Measurements from ENCODE around the gene PHF21A. TPM values are rescaled to one million over a fixed set of nuclear protein-coding genes. Genes with fewer than 3 reads are reported as not detected.

Gene PHF21A
- total RNA-seq, 2 experiments from 2014 or later: 36.2 to 40.4 TPM

- no peak overlapping the region for H3K27ac Mint-ChIP-seq
- no peak for TF ChIP-seq CTCF (IDR thresholded peaks at IDR 0.05)
- CTCF ChIA-PET: no interaction called here
Measured at GRCh38 chr11:45928535-45929215, 192.6 kb downstream of the PHF21A start.

DNA sequence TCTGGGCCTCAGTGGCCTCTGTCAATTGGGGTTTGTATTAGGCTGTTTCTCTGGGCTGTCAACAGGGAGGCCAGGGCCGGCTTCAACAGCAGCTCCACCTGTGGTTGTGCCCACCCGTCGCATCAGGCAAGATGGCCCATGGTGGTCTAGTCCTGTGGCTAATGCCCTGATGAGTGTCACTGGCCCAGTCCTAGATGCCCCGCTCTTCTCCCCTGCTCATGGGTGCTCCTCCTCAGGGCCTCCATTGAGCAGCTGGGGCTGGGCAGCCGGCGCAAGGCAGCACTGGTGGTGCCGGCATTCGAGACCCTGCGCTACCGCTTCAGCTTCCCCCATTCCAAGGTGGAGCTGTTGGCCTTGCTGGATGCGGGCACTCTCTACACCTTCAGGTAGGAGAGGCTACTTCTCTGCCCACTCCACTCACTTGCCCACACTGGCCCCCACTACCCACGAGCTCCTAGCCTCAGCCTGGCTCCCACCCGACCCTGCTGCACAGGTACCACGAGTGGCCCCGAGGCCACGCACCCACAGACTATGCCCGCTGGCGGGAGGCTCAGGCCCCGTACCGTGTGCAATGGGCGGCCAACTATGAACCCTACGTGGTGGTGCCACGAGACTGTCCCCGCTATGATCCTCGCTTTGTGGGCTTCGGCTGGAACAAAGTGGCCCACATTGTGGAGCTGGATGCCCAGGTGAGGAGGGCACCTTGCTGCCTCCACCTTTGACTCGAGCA, 193.4 kb downstream of the PHF21A start:
- no peak overlapping the region for H3K27ac Mint-ChIP-seq
- H3K27me3 Mint-ChIP-seq: peaks cover 3% of the 10 kb centered on the region
- no peak for DNase-seq
- H3K9me3 Mint-ChIP-seq: no peaks in the 10 kb centered on the region
- ChIA-PET POLR2A (interaction anchor here (1.1 kb wide), 1 partner anchor 10 kb away, joined by 3 read pairs; the partner anchor contains the start of gene PEX16), CTCF (interaction anchor here (1.0 kb wide), 1 partner anchor 79 kb away, joined by 3 read pairs; no protein-coding TSS in a partner anchor)
- no peak overlapping the region for H3K4me3 Mint-ChIP-seq
- no peak for TF ChIP-seq CTCF (IDR thresholded peaks at IDR 0.05)
- intact Hi-C loops (cut with micrococcal nuclease): no loop called here
- ATAC-seq: no peak
- H3K4me1 Mint-ChIP-seq (ENCODE audit: low read depth): peaks cover 28% of the 10 kb centered on the region
- no peaks in the 10 kb centered on the region for H3K36me3 Mint-ChIP-seq (ENCODE audit: low read depth)

More at GRCh38 chr11:45928535-45929215, 192.6 kb downstream of the PHF21A start:
- DNase-seq: no peak
- no peaks in the 10 kb centered on the region for H3K9me3 Mint-ChIP-seq
- H3K27me3 Mint-ChIP-seq: no peaks in the 10 kb centered on the region
- peaks cover 26% of the 10 kb centered on the region for H3K4me1 Mint-ChIP-seq (ENCODE audit: low read depth)
- no peak for ATAC-seq
- no peak overlapping the region for H3K4me3 Mint-ChIP-seq
- POLR2A ChIA-PET: interaction anchor here (0.6 kb wide), 1 partner anchor 325 kb away, joined by 3 read pairs; no protein-coding TSS in a partner anchor
- peaks cover 2% of the 10 kb centered on the region for H3K36me3 Mint-ChIP-seq (ENCODE audit: low read depth)
- intact Hi-C loops (cut with micrococcal nuclease): no loop called here

GRCh38 chr11:45927332-45927683, 193.9 kb downstream of the PHF21A start:
- intact Hi-C loops (cut with micrococcal nuclease): no loop called here
- Mint-ChIP-seq H3K36me3 (ENCODE audit: low read depth) (no peaks in the 10 kb centered on the region), H3K9me3 (no peaks in the 10 kb centered on the region), H3K27ac (peak overlapping the region; percentile 27), H3K27me3 (peaks cover 3% of the 10 kb centered on the region), H3K4me3 (no peak overlapping the region), H3K4me1 (ENCODE audit: low read depth) (peaks cover 28% of the 10 kb centered on the region)
- POLR2A ChIA-PET: interaction anchor here (1.1 kb wide), 1 partner anchor 9 kb away, joined by 3 read pairs; the partner anchor contains the start of gene PEX16
- CTCF ChIA-PET: interaction anchor here (1.0 kb wide), 1 partner anchor 79 kb away, joined by 3 read pairs; no protein-coding TSS in a partner anchor
- no peak for TF ChIP-seq CTCF (IDR thresholded peaks at IDR 0.05)
- DNase-seq (peak; percentile 36), ATAC-seq (peak; percentile 46)

GRCh38 chr11:45926536-45927331, 194.5 kb downstream of the PHF21A start:
- Mint-ChIP-seq H3K4me3 (no peak overlapping the region), H3K27ac (peak overlapping the region; percentile 27), H3K9me3 (no peaks in the 10 kb centered on the region), H3K36me3 (ENCODE audit: low read depth) (no peaks in the 10 kb centered on the region), H3K27me3 (peaks cover 3% of the 10 kb centered on the region), H3K4me1 (ENCODE audit: low read depth) (peaks cover 28% of the 10 kb centered on the region)
- DNase-seq (no peak), ATAC-seq (no peak)
- intact Hi-C loops (cut with micrococcal nuclease): no loop called here
- no peak for TF ChIP-seq CTCF (IDR thresholded peaks at IDR 0.05)
- ChIA-PET POLR2A (interaction anchor here (1.1 kb wide), 1 partner anchor 9 kb away, joined by 3 read pairs; the partner anchor contains the start of gene PEX16), CTCF (interaction anchor here (1.0 kb wide), 1 partner anchor 80 kb away, joined by 3 read pairs; no protein-coding TSS in a partner anchor)

Measured in activated CD8-positive, alpha-beta T cell treated with anti-CD3 and anti-CD28 coated beads for 36 hours (primary cell).